ENCODE data around the gene NOL4L.
A peak's percentile ranks its signal among the peaks of the same experiment; 100 is the strongest.

NOL4L gene

DNA sequence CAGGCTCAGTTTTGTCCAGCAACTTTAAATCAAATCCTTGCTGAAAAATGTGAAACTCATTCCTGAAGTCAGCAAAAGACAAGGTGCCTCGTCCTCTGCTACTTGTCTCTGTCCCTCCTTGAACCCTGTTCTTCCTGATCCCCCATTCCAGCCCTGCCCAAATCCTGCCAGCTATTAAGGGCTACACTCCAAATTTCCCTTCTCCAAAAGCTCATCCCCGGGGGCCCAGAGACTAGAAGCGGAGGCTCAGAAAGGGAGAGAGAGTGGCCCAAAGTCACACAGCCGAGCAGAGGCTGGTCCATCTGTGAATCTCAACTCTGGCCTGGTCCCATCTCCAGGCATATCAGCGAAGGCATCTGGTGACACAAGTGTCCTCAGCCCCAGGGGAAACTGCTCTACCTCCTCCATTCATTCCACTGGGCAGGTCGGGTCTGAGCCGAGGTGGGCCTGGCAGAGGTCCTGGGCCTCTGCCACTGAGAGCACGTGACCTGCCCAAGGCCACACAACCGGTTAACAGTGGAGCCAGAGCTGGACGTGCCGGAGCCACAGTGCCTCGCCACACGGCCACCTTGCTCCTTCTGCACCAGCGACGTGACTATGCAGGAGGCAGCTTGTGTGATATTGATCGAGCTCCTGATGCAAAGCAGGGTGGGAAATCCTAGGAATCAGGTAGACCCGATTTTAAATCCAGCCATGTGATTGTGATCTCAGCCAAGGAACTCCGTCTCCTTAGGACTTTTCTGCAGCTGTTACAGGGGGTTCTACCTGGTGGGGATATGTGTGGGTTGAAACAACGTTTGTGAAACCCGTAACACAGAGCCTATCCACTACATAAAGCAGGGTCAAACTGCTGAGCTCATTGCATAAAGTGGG lies 28.6 kb downstream of the NOL4L start:
- ATAC-seq, result no peak
- Mint-ChIP-seq H3K36me3 (peaks cover 5% of the 10 kb centered on the region), H3K27me3 (peaks cover 10% of the 10 kb centered on the region), H3K4me3 (no peak overlapping the region), H3K27ac (no peak overlapping the region), H3K9me3 (no peaks in the 10 kb centered on the region), H3K4me1 (peaks cover 56% of the 10 kb centered on the region)

DNA sequence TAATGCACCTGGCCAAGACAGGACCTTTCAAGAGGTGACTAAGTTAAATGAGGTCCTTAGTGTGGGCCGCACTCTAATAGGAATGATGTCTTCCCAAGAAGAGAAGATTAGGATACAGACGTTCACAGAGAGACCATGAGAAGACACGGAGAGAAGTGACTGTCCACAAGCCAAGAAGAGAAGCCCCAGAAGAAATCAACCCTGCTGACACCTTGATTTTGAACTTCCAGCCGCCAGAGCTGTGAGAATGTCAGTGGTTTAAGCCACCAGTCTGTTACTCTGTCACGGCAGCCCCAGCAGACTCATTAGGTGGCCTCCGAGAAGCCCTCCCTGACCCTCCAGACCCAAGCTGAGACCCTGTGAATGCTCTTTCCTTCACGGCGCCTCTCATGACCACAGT lies 29.5 kb downstream of the NOL4L start:
- H3K27ac Mint-ChIP-seq, result peak overlapping the region; percentile 68
- ATAC-seq, result no peak
- H3K4me3 Mint-ChIP-seq, result no peak overlapping the region
- H3K4me1 Mint-ChIP-seq, result peaks cover 46% of the 10 kb centered on the region
- no peaks in the 10 kb centered on the region for H3K9me3 Mint-ChIP-seq
- H3K27me3 Mint-ChIP-seq, result peaks cover 10% of the 10 kb centered on the region
- peaks cover 5% of the 10 kb centered on the region for H3K36me3 Mint-ChIP-seq

DNA sequence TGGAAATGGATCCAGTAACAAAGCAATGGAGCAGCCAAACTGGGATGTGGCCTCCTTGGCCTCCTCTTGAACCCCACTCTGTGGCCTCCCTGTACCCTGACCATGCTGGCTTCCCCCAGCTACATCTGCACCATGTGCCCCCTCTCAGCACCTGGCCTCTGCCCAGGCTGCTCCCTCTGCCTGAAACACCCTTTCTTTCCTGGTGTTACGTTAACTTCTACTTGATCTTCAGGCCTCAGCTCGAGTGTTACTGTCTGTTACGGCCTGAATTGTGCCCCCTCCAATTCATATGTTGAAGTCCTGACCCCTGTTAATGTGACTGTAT lies 30.2 kb downstream of the NOL4L start:
- Mint-ChIP-seq H3K9me3 (no peaks in the 10 kb centered on the region), H3K27ac (peak overlapping the region; percentile 68), H3K4me1 (peaks cover 40% of the 10 kb centered on the region), H3K36me3 (peaks cover 5% of the 10 kb centered on the region), H3K27me3 (peaks cover 10% of the 10 kb centered on the region), H3K4me3 (no peak overlapping the region)
- ATAC-seq, result no peak

DNA sequence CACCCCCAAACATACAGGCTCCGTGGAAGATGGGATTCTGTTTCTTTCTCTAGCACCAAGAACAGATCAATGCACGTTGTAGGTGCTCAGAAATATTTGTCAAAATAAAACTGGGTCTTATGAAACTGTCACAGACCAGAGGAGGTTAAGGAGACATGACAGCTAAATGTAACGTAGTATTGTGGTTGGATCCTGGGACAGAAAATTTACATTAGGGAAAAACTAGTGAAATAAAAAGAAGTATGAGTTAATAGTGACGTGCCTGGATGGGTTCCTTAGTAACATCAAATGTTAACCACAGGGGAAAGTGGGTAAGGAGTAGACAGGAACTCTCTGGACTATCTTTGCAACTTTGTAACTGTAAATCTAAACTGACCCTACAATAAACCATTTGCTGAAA lies 31.5 kb downstream of the NOL4L start:
- Mint-ChIP-seq H3K9me3 (no peaks in the 10 kb centered on the region), H3K36me3 (peaks cover 8% of the 10 kb centered on the region), H3K4me3 (no peak overlapping the region), H3K27ac (peak overlapping the region; percentile 68), H3K4me1 (peaks cover 30% of the 10 kb centered on the region), H3K27me3 (peaks cover 1% of the 10 kb centered on the region)
- no peak for ATAC-seq

DNA sequence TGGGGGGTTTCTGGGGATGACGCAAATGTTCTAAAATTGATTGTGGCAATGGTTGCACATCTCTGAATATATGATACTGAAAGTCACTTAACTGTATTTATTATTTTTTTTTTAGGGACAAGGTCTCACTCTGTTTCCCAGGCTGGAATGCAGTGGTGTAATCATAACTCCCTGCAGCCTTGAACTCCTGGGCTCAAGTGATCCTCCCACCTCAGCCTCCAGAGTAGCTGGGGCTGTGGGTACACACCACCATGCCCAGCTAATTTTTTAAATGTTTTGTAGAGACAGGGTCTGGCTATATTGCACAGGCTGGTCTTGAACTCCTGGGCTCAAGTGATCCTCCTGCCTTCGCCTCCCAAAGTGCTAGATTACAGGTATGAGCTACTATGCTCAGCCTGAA lies 33.4 kb downstream of the NOL4L start:
- ATAC-seq, result no peak
- no peak overlapping the region for H3K27ac Mint-ChIP-seq
- H3K36me3 Mint-ChIP-seq, result peaks cover 14% of the 10 kb centered on the region
- H3K9me3 Mint-ChIP-seq, result no peaks in the 10 kb centered on the region
- peaks cover 32% of the 10 kb centered on the region for H3K4me1 Mint-ChIP-seq
- no peak overlapping the region for H3K4me3 Mint-ChIP-seq
- H3K27me3 Mint-ChIP-seq, result no peaks in the 10 kb centered on the region

GRCh38 chr20:32549842-32550241 lies 35.3 kb downstream of the NOL4L start:
- H3K4me1 Mint-ChIP-seq, result peaks cover 25% of the 10 kb centered on the region
- no peak for ATAC-seq

DNA sequence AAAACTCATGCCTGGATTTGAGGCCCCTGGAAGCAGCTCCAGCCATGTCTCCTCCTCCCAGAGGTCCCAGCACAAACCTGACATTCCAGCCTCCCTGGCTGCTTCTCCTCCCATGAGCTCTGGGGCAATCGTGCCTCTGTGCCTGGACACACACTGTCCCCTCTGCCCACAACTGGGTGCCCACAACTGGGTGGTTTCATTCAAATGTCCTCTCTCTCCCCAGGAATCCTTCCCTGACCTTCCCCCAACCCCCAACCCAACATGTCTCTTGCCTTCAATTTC lies 37.4 kb downstream of the NOL4L start:
- no peak for ATAC-seq
- Mint-ChIP-seq H3K9me3 (no peaks in the 10 kb centered on the region), H3K36me3 (peaks cover 8% of the 10 kb centered on the region), H3K27ac (peak overlapping the region; percentile 46), H3K27me3 (no peaks in the 10 kb centered on the region), H3K4me1 (peaks cover 8% of the 10 kb centered on the region), H3K4me3 (no peak overlapping the region)

More at GRCh38 chr20:32549842-32550241, 35.3 kb downstream of the NOL4L start:
- Mint-ChIP-seq H3K27me3 (no peaks in the 10 kb centered on the region), H3K36me3 (peaks cover 8% of the 10 kb centered on the region), H3K4me3 (no peak overlapping the region), H3K9me3 (no peaks in the 10 kb centered on the region), H3K27ac (no peak overlapping the region)

- H3K4me3 Mint-ChIP-seq, result no peak overlapping the region
- H3K27me3 Mint-ChIP-seq, result no peaks in the 10 kb centered on the region
- peak overlapping the region; percentile 46 for H3K27ac Mint-ChIP-seq
- no peaks in the 10 kb centered on the region for H3K9me3 Mint-ChIP-seq
- peaks cover 13% of the 10 kb centered on the region for H3K4me1 Mint-ChIP-seq
- H3K36me3 Mint-ChIP-seq, result peaks cover 8% of the 10 kb centered on the region
- no peak for ATAC-seq
Measured at GRCh38 chr20:32546918-32547752, 38.0 kb downstream of the NOL4L start.

GRCh38 chr20:32544893-32545840 lies 40.0 kb downstream of the NOL4L start:
- no peak for ATAC-seq
- Mint-ChIP-seq H3K36me3 (peaks cover 8% of the 10 kb centered on the region), H3K4me1 (peaks cover 23% of the 10 kb centered on the region), H3K4me3 (no peak overlapping the region), H3K27ac (no peak overlapping the region), H3K27me3 (no peaks in the 10 kb centered on the region), H3K9me3 (no peaks in the 10 kb centered on the region)

DNA sequence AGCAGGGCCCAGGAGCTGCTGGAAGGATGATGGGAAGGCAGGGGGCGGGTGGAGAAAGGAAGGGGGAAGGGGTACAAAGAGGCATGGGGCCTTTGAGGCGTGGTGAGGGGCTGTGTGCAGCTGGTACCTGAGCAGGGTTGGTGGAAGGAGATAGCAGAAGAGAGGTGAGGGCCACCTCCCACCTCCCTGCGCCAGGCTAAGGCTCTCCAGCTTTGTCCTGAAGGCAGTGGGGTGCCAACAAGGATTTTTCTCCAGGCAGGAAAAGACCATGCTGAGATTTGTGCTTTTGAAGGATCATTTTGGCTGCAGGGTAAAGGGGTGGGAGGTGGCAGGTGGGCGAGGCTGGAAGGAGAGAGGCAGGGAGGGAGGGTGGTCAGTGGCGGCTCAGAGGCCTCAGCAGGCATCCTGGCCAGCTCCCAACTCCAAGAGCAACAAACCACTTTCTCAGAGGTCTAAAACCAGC lies 40.8 kb downstream of the NOL4L start:
- Mint-ChIP-seq H3K4me3 (no peak overlapping the region), H3K27me3 (no peaks in the 10 kb centered on the region), H3K36me3 (peaks cover 8% of the 10 kb centered on the region), H3K4me1 (peaks cover 32% of the 10 kb centered on the region), H3K9me3 (no peaks in the 10 kb centered on the region), H3K27ac (no peak overlapping the region)
- no peak for ATAC-seq

DNA sequence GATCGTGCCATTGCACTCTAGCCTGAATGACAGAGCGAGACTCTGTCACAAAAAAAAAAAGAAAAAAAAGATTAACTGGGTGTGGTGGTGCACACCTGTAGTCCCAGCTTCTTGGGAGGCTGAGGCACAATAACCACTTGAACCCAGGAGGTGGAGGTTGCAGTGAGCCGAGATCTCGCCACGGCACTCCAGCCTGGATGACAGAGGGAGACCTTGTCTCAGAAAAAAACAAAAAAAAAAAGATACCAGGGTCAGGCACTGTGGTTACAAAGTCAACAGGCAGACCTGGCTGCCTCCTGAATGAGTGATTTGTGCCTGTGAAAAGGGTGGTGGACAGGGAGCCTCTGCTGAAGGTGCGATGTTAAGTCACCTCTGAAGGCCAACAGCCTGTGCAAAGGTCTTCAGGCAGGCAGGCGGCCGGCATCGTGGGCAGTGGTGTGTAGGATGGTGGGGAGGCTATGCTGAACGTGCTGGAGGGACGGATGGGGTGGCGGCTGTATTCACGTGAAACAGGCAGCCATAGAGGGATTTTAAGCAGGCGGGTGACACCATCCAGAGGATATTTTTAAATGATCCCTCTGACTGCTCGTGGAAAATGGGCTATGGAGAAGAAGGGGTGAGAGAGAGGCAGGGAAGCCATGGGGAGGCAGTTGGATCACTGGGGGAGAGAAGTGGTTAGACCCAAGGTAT lies 41.4 kb downstream of the NOL4L start:
- no peak overlapping the region for H3K27ac Mint-ChIP-seq
- no peak for ATAC-seq
- H3K4me1 Mint-ChIP-seq, result peaks cover 33% of the 10 kb centered on the region
- H3K36me3 Mint-ChIP-seq, result peaks cover 7% of the 10 kb centered on the region
- H3K27me3 Mint-ChIP-seq, result no peaks in the 10 kb centered on the region
- no peaks in the 10 kb centered on the region for H3K9me3 Mint-ChIP-seq
- H3K4me3 Mint-ChIP-seq, result no peak overlapping the region

DNA sequence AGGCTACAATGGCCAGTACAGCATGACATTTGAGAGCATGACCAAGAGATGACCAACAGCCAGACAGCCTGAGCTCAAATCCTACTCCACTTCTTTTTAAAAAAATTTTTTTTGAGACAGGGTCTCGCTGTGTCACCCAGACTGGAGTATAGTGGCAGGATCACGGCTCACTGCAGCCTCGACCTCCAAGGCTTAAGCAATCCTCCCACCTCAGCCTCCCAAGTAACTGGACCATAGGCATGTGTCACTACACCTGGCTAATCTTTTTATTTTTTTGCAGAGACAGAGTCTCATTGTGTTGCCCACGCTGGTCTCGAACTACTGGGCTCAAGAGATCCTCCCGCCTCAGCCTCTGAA lies 42.9 kb downstream of the NOL4L start:
- ATAC-seq, result no peak
- peaks cover 30% of the 10 kb centered on the region for H3K4me1 Mint-ChIP-seq
- H3K27ac Mint-ChIP-seq, result peak overlapping the region; percentile 21
- no peaks in the 10 kb centered on the region for H3K36me3 Mint-ChIP-seq
- H3K4me3 Mint-ChIP-seq, result no peak overlapping the region
- H3K9me3 Mint-ChIP-seq, result no peaks in the 10 kb centered on the region
- no peaks in the 10 kb centered on the region for H3K27me3 Mint-ChIP-seq

DNA sequence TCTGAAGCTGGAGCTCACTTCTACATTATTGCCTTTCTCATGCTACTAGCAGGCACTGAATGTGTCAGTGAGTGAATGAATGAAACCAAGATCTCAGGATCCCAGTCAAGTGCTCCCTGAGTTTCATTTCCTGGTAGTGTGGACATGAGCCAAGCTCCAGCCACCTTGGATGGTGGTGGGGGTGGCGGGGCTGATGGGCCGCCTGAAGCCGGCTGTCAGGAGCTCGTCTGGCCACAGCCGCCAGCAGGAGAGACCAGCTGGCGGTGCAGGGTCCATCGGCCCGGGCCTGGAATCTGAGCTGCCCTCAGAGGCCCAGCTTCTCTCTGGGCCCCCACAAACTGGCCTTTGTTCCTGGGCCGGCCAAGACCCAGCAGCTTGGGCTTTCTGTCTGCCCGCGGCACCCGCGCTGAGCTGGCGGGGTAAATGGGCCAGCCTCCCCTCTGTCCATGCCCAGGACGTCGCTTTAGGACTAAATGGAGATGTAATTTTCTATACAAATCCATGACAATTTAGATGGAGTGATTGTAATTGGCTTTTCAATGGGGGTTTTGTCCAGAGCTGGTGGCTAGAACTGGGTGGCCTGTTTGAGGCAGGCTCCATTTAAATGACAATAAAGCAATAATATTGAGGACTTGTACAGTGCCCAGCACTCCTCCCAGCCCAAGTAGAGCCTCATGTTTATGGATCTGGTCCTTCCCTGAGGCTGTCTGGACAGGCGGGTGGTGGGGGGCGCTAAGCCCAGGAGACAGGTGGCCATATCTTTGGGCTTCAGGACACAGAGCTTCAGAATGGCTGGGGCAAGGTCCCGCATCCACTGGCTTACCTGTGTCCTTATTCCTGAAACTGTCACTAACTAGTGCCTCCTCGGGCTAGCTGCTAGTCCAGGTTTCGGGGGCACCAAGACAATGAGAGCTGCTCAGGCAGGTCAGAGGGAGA lies 43.5 kb downstream of the NOL4L start:
- Mint-ChIP-seq H3K36me3 (no peaks in the 10 kb centered on the region), H3K27me3 (no peaks in the 10 kb centered on the region), H3K27ac (peak overlapping the region; percentile 94), H3K4me1 (peaks cover 35% of the 10 kb centered on the region), H3K9me3 (no peaks in the 10 kb centered on the region), H3K4me3 (no peak overlapping the region)
- ATAC-seq, result no peak

Measured in stimulated activated memory B cell treated with anti-CD40 and anti-IgM and Interleukin-4, amounts not matched to agents 10 μg/mL and 1 μg/mL and 100 μg/mL, for 72 hours (primary cell).